GM12801 (cell line): ENCODE data around the gene TTR.

Source experiments
- CTCF ChIP-seq: IDR thresholded peaks from one replicate; pipeline ENCODE4 v1.5.1; 2011; ENCODE audit warnings: control low read depth; ENCODE audit not compliant: insufficient read length; ENCODE audit errors: extremely low read depth

The TTR gene

GRCh38 chr18:31590570-31590969, 1.1 kb upstream of the TTR start:
- no peak for TF ChIP-seq CTCF

- no peak for TF ChIP-seq CTCF
These were observed 564 bp upstream of the TTR start for GRCh38 chr18:31591113-31591512.

GRCh38 chr18:31592506-31593157, 955 bp downstream of the TTR start:
- no peak for TF ChIP-seq CTCF

- no peak for TF ChIP-seq CTCF
These were observed 3.6 kb downstream of the TTR start for GRCh38 chr18:31595121-31595771.

- no peak for TF ChIP-seq CTCF
These were observed 4.6 kb downstream of the TTR start for GRCh38 chr18:31596081-31596872.

- TF ChIP-seq CTCF, result no peak
These were observed 6.5 kb downstream of the TTR start for GRCh38 chr18:31598021-31598805.

GRCh38 chr18:31603315-31603714, 11.6 kb downstream of the TTR start:
- TF ChIP-seq CTCF, result no peak
